Gastroesophageal sphincter (tissue), 3 donors: Measurements from ENCODE around the gene AIFM1.

ENCODE experiments used
- CTCF ChIP-seq, 4 experiments: fragments of 200-600 bp in 2 of 4; fragments of 450-650 bp in 2 of 4; sonication (generic) in 1 of 4; IDR thresholded peaks; one replicate each; pipeline ENCODE4 v1.5.1; 2017 to 2019; ENCODE audit warnings: antibody characterized with exemption in 4 of 4, mild to moderate bottlenecking in 2 of 4, moderate library complexity in 2 of 4
- EP300 ChIP-seq: sonication (generic); formaldehyde crosslinking; IDR thresholded peaks from one replicate; pipeline ENCODE4 v1.6.1; 2017; ENCODE audit warnings: antibody characterized with exemption, mild to moderate bottlenecking
- POLR2A ChIP-seq, 2 donors: fragments of 450-650 bp; IDR thresholded peaks; one replicate each; pipeline ENCODE4 v1.6.1; 2017; ENCODE audit warnings: antibody characterized with exemption in 2 of 2, mild to moderate bottlenecking in 2 of 2, moderate library complexity in 1 of 2
- POLR2AphosphoS5 ChIP-seq: sonication (generic); formaldehyde crosslinking; IDR thresholded peaks from one replicate; pipeline ENCODE4 v1.6.1; 2017; ENCODE audit warnings: antibody characterized with exemption

- TF ChIP-seq POLR2A (IDR thresholded peaks at IDR 0.05) (no peak), CTCF (IDR thresholded peaks at IDR 0.05) (no peak), EP300 (no peak), POLR2AphosphoS5 (no peak)
These were observed 29.1 kb downstream of the AIFM1 start for GRCh38 chrX:130136496-130136895.
